Measurements from ENCODE around the gene INSRR.
A peak's percentile ranks its signal among the peaks of the same experiment; 100 is the strongest.

- no peak for TF ChIP-seq CTCF (IDR thresholded peaks at IDR 0.05)
- TF ChIP-seq ZNF121 (CRISPR knock-in tag; IDR thresholded peaks at IDR 0.05): no peak
- no peak for TF ChIP-seq HMGXB4 (CRISPR knock-in tag; IDR thresholded peaks at IDR 0.05)
- TF ChIP-seq ATF3 (CRISPR knock-in tag; conservative IDR thresholded peaks at IDR 0.05): no peak
- TF ChIP-seq TP53 (CRISPR knock-in tag; IDR thresholded peaks at IDR 0.05): 0 out of 2 replicates have a peak, but pooled peaks have one; percentile 28
Observed at GRCh38 chr1:156845055-156845952, 13.6 kb downstream of the INSRR start.
